Vagina (tissue), 2 donors: ENCODE measurements around the gene GABRE. TPM values are rescaled to one million over a fixed set of nuclear protein-coding genes. Genes with fewer than 3 reads are reported as not detected.

Experiments used
- DNase-seq, 2 donors: peaks; one replicate each; pipeline ENCODE4 v3.0.0-alpha.2; 2017; ENCODE audit errors: extremely low spot score in 2 of 2
- H3K27ac ChIP-seq: fragments of 200-600 bp; sonication (generic); one replicate; pipeline ENCODE4 v1.5.1; 2019
- H3K27me3 ChIP-seq: fragments of 200-600 bp; sonication (generic); one replicate; pipeline ENCODE4 v1.5.1; 2019
- H3K36me3 ChIP-seq, 2 donors: fragments of 200-600 bp; sonication (generic); one replicate each; pipeline ENCODE4 v1.5.1; 2017 to 2019
- H3K4me1 ChIP-seq: fragments of 200-600 bp; sonication (generic); one replicate; pipeline ENCODE4 v1.5.1; 2019
- H3K4me3 ChIP-seq, 2 donors: fragments of 200-600 bp; sonication (generic); 1 replicate in 1 of 2; 2 replicates in 1 of 2; pipeline ENCODE4 v1.5.1; 2016 to 2019
- H3K9me3 ChIP-seq: fragments of 200-600 bp; sonication (generic); one replicate; pipeline ENCODE4 v1.5.1; 2019
- POLR2A ChIP-seq, 2 donors: fragments of 450-650 bp; IDR thresholded peaks; one replicate each; pipeline ENCODE4 v1.6.1; 2017; ENCODE audit warnings: antibody characterized with exemption in 2 of 2, mild to moderate bottlenecking in 2 of 2, moderate library complexity in 2 of 2
- POLR2AphosphoS5 ChIP-seq, 2 donors: sonication (generic); formaldehyde crosslinking; IDR thresholded peaks; one replicate each; pipeline ENCODE4 v1.9.0; 2017; ENCODE audit warnings: antibody characterized with exemption in 2 of 2, mild to moderate bottlenecking in 2 of 2, low read depth in 1 of 2; ENCODE audit not compliant: insufficient read depth in 1 of 2
- intact Hi-C: fragments of 100-400 bp; cut with DNase I; formaldehyde crosslinking; loops from one replicate; pipeline ENCODE4 v1.15.1; 2023
- total RNA-seq: library from RNA; depleted of rRNA; stranded (reverse); fragments of >200 nt; gene quantifications from one replicate; pipeline ENCODE4 v1.2.3, GENCODE V29; 2016
- TF ChIP-seq, protein P1 (sequence below), 3 experiments: fragments of 450-650 bp in 2 of 3; fragments of 200-600 bp in 1 of 3; sonication (generic) in 1 of 3; IDR thresholded peaks; one replicate each; pipeline ENCODE4 v1.5.1; 2017 to 2019; ENCODE audit warnings: antibody characterized with exemption in 3 of 3, mild to moderate bottlenecking in 2 of 3, moderate library complexity in 2 of 3

The GABRE gene
- total RNA-seq, 1 donor from 2014 or later, result 176 TPM

DNA sequence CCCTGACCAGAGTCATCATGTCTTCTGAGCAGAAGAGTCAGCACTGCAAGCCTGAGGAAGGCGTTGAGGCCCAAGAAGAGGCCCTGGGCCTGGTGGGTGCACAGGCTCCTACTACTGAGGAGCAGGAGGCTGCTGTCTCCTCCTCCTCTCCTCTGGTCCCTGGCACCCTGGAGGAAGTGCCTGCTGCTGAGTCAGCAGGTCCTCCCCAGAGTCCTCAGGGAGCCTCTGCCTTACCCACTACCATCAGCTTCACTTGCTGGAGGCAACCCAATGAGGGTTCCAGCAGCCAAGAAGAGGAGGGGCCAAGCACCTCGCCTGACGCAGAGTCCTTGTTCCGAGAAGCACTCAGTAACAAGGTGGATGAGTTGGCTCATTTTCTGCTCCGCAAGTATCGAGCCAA is 50.8 kb downstream of the GABRE start:
- DNase-seq, result no peak
- Histone ChIP-seq H3K27me3 (no peaks in the 10 kb centered on the region), H3K4me1 (no peaks in the 10 kb centered on the region), H3K36me3 (no peaks in the 10 kb centered on the region), H3K27ac (no peak overlapping the region), H3K4me3 (no peak overlapping the region), H3K9me3 (no peaks in the 10 kb centered on the region)
- intact Hi-C loops, result no loop called here
- no peak for TF ChIP-seq POLR2A (IDR thresholded peaks at IDR 0.05)
- TF ChIP-seq, protein P1, sequence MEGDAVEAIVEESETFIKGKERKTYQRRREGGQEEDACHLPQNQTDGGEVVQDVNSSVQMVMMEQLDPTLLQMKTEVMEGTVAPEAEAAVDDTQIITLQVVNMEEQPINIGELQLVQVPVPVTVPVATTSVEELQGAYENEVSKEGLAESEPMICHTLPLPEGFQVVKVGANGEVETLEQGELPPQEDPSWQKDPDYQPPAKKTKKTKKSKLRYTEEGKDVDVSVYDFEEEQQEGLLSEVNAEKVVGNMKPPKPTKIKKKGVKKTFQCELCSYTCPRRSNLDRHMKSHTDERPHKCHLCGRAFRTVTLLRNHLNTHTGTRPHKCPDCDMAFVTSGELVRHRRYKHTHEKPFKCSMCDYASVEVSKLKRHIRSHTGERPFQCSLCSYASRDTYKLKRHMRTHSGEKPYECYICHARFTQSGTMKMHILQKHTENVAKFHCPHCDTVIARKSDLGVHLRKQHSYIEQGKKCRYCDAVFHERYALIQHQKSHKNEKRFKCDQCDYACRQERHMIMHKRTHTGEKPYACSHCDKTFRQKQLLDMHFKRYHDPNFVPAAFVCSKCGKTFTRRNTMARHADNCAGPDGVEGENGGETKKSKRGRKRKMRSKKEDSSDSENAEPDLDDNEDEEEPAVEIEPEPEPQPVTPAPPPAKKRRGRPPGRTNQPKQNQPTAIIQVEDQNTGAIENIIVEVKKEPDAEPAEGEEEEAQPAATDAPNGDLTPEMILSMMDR (IDR thresholded peaks at IDR 0.05), result no peak
- TF ChIP-seq POLR2AphosphoS5 (IDR thresholded peaks at IDR 0.05; ENCODE audit: insufficient read depth in 1 of 2, low read depth in 1 of 2), result no peak

- Histone ChIP-seq H3K36me3 (no peaks in the 10 kb centered on the region), H3K4me1 (no peaks in the 10 kb centered on the region), H3K27ac (no peak overlapping the region), H3K9me3 (no peaks in the 10 kb centered on the region), H3K4me3 (no peak overlapping the region), H3K27me3 (no peaks in the 10 kb centered on the region)
- no peak for DNase-seq
- TF ChIP-seq, protein P1 (IDR thresholded peaks at IDR 0.05), result no peak
- intact Hi-C loops, result no loop called here
Observed at GRCh38 chrX:151922692-151923091, 51.8 kb downstream of the GABRE start.

DNA sequence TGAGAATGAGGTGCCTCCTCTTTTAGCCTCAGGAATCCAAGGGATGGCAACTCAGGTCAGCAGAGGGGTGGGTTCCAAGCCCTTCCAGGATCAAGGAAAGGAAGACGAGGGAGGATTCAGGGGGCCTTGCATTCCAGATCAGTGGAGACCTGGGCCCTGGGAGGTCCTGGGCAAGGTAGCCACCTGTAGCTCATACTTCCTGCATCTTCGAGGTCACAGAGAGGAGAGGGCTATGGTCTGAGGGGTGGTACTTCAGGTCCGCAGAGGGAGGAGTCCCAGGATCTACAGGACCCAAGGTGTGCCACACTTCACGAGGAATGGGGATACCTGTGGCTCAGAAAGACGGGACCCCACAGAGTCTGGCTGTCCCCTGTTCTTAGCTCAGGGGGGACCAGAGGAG is 52.6 kb downstream of the GABRE start:
- intact Hi-C loops, result no loop called here
- H3K27ac ChIP-seq, result no peak overlapping the region
- no peak overlapping the region for H3K4me3 ChIP-seq
- no peak for DNase-seq
- H3K36me3 ChIP-seq, result no peaks in the 10 kb centered on the region
- H3K27me3 ChIP-seq, result no peaks in the 10 kb centered on the region
- H3K9me3 ChIP-seq, result no peaks in the 10 kb centered on the region
- TF ChIP-seq POLR2AphosphoS5 (IDR thresholded peaks at IDR 0.05; ENCODE audit: insufficient read depth in 1 of 2, low read depth in 1 of 2), result no peak
- no peak for TF ChIP-seq POLR2A (IDR thresholded peaks at IDR 0.05)
- TF ChIP-seq, protein P1 (IDR thresholded peaks at IDR 0.05), result no peak
- no peaks in the 10 kb centered on the region for H3K4me1 ChIP-seq

- H3K27ac ChIP-seq, result no peak overlapping the region
- intact Hi-C loops, result no loop called here
- H3K4me3 ChIP-seq, result no peak overlapping the region
- H3K9me3 ChIP-seq, result no peaks in the 10 kb centered on the region
- TF ChIP-seq POLR2AphosphoS5 (IDR thresholded peaks at IDR 0.05; ENCODE audit: insufficient read depth in 1 of 2, low read depth in 1 of 2) (no peak), POLR2A (IDR thresholded peaks at IDR 0.05) (no peak)
- TF ChIP-seq, protein P1 (IDR thresholded peaks at IDR 0.05), result no peak
- H3K36me3 ChIP-seq, result no peaks in the 10 kb centered on the region
- H3K27me3 ChIP-seq, result no peaks in the 10 kb centered on the region
- no peak for DNase-seq
- no peaks in the 10 kb centered on the region for H3K4me1 ChIP-seq
Observed at GRCh38 chrX:151921292-151921691, 53.2 kb downstream of the GABRE start.

DNA sequence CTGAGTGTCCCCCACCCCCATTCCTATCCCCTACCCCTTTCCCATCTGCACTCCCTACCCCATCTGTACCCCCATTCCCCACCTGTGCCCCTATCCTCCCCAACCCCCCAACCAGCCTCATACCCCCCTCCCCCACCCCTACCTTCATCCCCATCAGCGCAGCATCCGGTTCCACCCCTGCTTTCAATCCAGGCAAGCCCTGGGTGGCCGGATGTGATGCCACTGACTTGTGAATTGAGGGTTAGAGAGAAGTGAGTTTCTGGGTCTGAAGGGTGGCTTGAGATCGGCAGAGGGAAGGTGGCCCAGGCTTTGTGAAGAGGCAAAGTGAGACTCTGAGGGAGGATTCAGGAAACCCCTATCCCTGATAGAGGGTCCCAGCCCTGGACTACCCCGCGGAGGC is 53.9 kb downstream of the GABRE start:
- Histone ChIP-seq H3K9me3 (no peaks in the 10 kb centered on the region), H3K27ac (no peak overlapping the region), H3K4me1 (no peaks in the 10 kb centered on the region), H3K4me3 (no peak overlapping the region), H3K36me3 (no peaks in the 10 kb centered on the region), H3K27me3 (no peaks in the 10 kb centered on the region)
- TF ChIP-seq POLR2A (IDR thresholded peaks at IDR 0.05) (no peak), POLR2AphosphoS5 (IDR thresholded peaks at IDR 0.05; ENCODE audit: insufficient read depth in 1 of 2, low read depth in 1 of 2) (no peak)
- TF ChIP-seq, protein P1 (IDR thresholded peaks at IDR 0.05), result no peak
- DNase-seq, result no peak
- intact Hi-C loops, result no loop called here
